Lower leg skin (tissue), 4 donors: ENCODE results near the gene C1QTNF12. TPM values are rescaled to one million over a fixed set of nuclear protein-coding genes. Genes with fewer than 3 reads are reported as not detected.

ENCODE experiments used
- DNase-seq, 2 donors: peaks; one replicate each; pipeline ENCODE4 v3.0.0-alpha.2; 2019; ENCODE audit warnings: low spot score in 2 of 2
- H3K4me3 ChIP-seq: fragments of 200-600 bp; sonication (generic); 2 replicates; pipeline ENCODE4 v1.5.1; 2017; ENCODE audit warnings: mild to moderate bottlenecking, low read depth; ENCODE audit not compliant: poor library complexity, severe bottlenecking
- POLR2A ChIP-seq, 2 donors: fragments of 450-650 bp; IDR thresholded peaks; one replicate each; pipeline ENCODE4 v1.6.1; 2016 to 2017; ENCODE audit warnings: antibody characterized with exemption in 2 of 2, mild to moderate bottlenecking in 1 of 2, moderate library complexity in 1 of 2
- WGBS, 2 donors: methylation state at CpG; one replicate each; pipeline ENCODE4 v1.1.5; 2018; 5-methylcytosine and 5-hydroxymethylcytosine counted together
- intact Hi-C: fragments of 100-400 bp; cut with DNase I; formaldehyde crosslinking; loops from one replicate; pipeline ENCODE4 v1.15.0; 2023; ENCODE audit warnings: low total_unique reads
- total RNA-seq, 4 donors: library from RNA; depleted of rRNA; stranded (reverse); fragments of >200 nt; gene quantifications; one replicate each; pipeline ENCODE4 v1.1.0, GENCODE V29; 2016
- TF ChIP-seq, protein P1 (sequence below), 3 donors: fragments of 450-650 bp; IDR thresholded peaks; one replicate each; pipeline ENCODE4 v1.5.1; 2016; ENCODE audit warnings: antibody characterized with exemption in 3 of 3, mild to moderate bottlenecking in 3 of 3, moderate library complexity in 2 of 3

C1QTNF12 gene
- total RNA-seq, 4 donors from 2014 or later, result 0.46 to 9.8 (median 5.9) TPM; not detected in 1

DNA sequence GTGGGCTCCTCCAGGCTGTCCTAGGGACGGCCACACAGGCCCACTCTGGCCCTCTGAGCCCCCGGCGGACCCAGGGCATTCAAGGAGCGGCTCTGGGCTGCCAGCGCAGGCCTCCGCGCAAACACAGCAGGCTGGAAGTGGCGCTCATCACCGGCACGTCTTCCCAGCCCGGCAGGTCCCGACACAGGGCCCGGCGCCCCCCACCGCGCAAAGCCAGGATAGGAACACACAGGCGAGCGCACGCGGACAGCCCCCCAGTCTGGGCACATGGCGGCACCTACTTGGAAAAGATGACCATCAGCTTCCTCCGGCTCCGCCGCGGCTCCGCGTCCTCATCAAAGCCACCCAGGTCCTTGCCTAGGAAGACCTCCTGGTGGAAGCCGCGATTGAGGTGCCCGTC is 18.3 kb downstream of the C1QTNF12 start:
- no peak for DNase-seq
- 91 to 98% methylated on average over 28 to 30 of the region's 30 CpGs for WGBS, 2 donors
- TF ChIP-seq, protein P1, sequence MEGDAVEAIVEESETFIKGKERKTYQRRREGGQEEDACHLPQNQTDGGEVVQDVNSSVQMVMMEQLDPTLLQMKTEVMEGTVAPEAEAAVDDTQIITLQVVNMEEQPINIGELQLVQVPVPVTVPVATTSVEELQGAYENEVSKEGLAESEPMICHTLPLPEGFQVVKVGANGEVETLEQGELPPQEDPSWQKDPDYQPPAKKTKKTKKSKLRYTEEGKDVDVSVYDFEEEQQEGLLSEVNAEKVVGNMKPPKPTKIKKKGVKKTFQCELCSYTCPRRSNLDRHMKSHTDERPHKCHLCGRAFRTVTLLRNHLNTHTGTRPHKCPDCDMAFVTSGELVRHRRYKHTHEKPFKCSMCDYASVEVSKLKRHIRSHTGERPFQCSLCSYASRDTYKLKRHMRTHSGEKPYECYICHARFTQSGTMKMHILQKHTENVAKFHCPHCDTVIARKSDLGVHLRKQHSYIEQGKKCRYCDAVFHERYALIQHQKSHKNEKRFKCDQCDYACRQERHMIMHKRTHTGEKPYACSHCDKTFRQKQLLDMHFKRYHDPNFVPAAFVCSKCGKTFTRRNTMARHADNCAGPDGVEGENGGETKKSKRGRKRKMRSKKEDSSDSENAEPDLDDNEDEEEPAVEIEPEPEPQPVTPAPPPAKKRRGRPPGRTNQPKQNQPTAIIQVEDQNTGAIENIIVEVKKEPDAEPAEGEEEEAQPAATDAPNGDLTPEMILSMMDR (IDR thresholded peaks at IDR 0.05), result no peak
- TF ChIP-seq POLR2A (IDR thresholded peaks at IDR 0.05), result no peak
- intact Hi-C loops, result no loop called here
- no peak overlapping the region for H3K4me3 ChIP-seq

DNA sequence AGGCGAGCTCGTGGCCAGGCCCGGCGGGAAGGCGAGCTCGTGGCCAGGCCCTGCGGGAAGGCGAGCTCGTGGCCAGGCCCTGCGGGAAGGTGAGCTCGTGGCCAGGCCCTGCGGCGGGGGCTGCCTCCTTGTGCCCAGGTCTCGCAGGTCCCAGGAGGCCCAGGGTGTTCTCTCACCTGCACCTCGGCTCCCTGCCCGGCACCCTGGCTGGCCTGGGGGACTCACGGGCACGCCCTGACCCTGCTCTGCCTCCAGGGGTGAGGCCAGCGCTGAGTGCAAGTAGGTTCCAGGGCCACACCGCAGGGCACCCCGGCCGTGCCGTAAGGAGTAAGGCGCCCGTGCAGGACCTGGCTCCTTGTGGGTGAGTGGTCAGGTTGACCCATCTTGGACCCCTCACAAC is 19.1 kb downstream of the C1QTNF12 start:
- DNase-seq, result no peak
- WGBS, 2 donors, result 98 to 100% methylated on average over 7 to 10 of the region's 25 CpGs
- no peak overlapping the region for H3K4me3 ChIP-seq
- TF ChIP-seq, protein P1 (IDR thresholded peaks at IDR 0.05), result no peak
- TF ChIP-seq POLR2A (IDR thresholded peaks at IDR 0.05), result no peak
- intact Hi-C loops, result no loop called here

DNA sequence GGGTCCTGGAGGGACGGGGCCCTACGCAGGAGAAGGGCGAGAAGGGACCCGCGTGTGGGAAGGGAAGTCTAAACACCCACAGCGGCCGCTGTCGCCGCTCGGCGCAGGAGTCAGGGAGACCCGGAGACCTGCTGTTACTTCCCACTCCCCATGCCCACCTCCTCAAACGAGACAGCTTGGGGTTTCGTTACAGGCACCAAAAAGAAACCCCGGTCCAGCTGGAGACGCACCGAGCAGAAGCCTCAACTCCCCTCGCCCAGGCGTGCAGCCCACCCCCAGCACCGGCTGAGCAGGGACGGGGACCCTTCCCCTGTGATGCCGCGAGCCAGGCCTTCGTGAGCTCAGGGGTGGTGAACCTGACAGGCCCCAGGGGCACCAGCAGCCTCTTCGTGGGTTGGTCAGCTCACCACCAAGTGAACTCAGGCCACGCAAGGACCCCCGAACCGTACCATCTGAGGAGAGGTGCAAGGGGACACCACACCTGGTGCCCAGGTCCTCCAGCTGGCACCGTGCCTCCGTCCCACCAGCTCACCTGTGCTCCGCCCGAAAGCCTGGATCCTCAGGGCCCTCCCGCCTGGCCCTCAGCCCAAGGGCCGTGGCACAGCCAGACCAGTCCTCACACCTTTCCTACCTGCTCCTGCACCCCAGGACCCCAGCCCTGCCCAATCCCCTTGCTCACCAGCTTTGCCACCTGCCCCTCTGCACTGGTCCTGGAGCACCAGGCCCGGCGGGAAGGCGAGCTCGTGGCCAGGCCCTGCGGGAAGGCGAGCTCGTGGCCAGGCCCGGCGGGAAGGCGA is 19.8 kb downstream of the C1QTNF12 start:
- intact Hi-C loops, result no loop called here
- 89 to 91% methylated on average over 40 to 44 of the region's 44 CpGs for WGBS, 2 donors
- no peak overlapping the region for H3K4me3 ChIP-seq
- TF ChIP-seq, protein P1 (IDR thresholded peaks at IDR 0.05), result no peak
- no peak for TF ChIP-seq POLR2A (IDR thresholded peaks at IDR 0.05)
- DNase-seq, result no peak

DNA sequence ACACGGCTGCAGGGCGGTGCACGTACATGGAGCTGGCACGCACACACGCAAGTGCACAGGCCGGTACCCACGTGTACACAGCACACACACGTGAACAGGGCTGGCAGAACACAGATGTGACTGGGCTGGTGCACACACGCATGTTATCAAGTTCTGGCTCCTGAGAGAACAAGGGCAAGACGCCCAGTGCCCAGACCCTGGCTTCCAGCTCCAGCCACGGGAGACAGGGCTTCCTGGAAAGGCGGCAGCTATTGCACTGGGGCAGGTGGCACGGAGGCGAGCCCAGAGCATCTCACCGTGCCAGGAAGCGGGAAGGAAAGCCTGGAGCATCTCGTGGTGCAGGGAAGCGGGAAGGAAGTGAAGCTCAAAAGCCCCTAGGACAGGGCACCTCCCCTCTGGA is 20.6 kb downstream of the C1QTNF12 start:
- H3K4me3 ChIP-seq, result no peak overlapping the region
- DNase-seq, result no peak
- 58 to 69% methylated on average over 18 of the region's 18 CpGs for WGBS, 2 donors
- intact Hi-C loops, result no loop called here
- no peak for TF ChIP-seq POLR2A (IDR thresholded peaks at IDR 0.05)
- TF ChIP-seq, protein P1 (IDR thresholded peaks at IDR 0.05), result no peak

DNA sequence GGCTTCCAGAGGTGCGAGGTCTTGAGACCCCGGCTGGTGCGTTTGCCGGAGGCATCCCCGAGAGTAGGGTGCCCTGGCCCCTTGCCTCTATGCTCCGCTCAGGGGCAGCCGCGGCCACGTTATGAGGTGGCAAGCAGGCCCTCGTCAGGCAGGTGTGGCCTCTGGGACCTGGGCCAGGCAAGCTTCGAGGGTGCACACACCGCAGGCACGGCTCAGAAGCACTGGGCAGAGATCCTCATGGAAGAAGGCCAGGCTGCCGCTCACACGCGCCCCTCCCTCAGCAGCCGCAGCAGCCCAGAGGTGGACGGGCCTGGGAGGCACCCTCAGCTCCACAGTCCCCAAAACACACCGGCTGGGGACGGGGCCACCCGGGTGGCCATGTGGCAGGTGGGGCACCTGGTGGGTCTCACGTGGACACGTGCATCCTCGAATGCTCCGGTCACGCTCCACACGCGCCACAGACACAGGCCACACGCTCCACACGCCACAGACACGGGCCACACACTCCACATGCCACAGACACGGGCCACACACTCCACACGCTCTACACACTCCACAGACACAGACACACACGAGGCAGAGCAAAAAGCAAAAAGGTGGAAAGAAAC is 21.2 kb downstream of the C1QTNF12 start:
- no peak for DNase-seq
- intact Hi-C loops, result no loop called here
- TF ChIP-seq, protein P1 (IDR thresholded peaks at IDR 0.05), result no peak
- no peak for TF ChIP-seq POLR2A (IDR thresholded peaks at IDR 0.05)
- no peak overlapping the region for H3K4me3 ChIP-seq
- 64 to 81% methylated on average over 23 to 32 of the region's 34 CpGs for WGBS, 2 donors
